Lung microvascular endothelial cell (primary cell): ENCODE measurements around the gene USP17L24. TPM values are rescaled to one million over a fixed set of nuclear protein-coding genes. Genes with fewer than 3 reads are reported as not detected.
"Not testable (repeated sequence)": the region's sequence is repeated elsewhere in the genome, so short reads cannot be mapped to it uniquely, and the experiment has no call there.

Experiments used
- DNase-seq, 2 donors: peaks; one replicate each; pipeline versions ENCODE4 v3.0.0 to v3.0.0-alpha.2; 2010; ENCODE audit warnings: low read depth in 2 of 2
- total RNA-seq: library from RNA; depleted of rRNA; stranded (reverse); fragments of >200 nt; gene quantifications from 2 replicates; pipeline ENCODE4 v1.2.1, GENCODE V29; 2014

Gene USP17L24
- not detected in 2 replicates for total RNA-seq

GRCh38 chr4:9324865-9325264, at the start of gene USP17L24:
USP17L24 (plus strand) TSS chr4:9325165; CDS start chr4:9325165, 0 bp downstream.
- not testable (repeated sequence) for DNase-seq

GRCh38 chr4:9324191-9324590, 774 bp upstream of the USP17L24 start:
- not testable (repeated sequence) for DNase-seq

GRCh38 chr4:9329611-9330010, 4.6 kb downstream of the USP17L24 start, which contains the start of gene USP17L25:
USP17L25 (plus strand) TSS chr4:9329911; CDS start chr4:9329911, 0 bp downstream.
- not testable (repeated sequence) for DNase-seq

- not testable (repeated sequence) for DNase-seq
These were observed 9.4 kb downstream of the USP17L24 start, which contains the start of gene USP17L26 for GRCh38 chr4:9334358-9334757. USP17L26 (plus strand) TSS chr4:9334658; CDS start chr4:9334658, 0 bp downstream.

DNA sequence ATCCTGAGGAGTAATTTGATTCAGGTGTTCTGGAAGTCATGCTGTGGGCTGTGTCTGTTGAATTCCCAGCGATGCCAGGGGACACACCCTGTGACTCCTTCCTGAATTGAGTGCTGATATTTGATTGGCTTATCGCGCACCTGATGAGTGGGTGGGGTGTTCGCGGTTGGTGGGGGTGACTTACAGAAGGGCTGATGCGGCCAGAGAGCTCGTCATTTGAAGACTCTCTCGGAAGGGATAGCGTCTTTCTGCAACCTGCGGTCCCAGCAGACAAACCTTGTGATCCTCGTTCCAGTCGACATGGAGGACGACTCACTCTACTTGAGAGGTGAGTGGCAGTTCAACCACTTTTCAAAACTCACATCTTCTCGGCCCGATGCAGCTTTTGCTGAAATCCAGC, 14.1 kb downstream of the USP17L24 start, which contains the start of gene USP17L5:
TSS of gene USP17L5 (plus strand) at position 301 of the 400 bp plus-strand sequence. CDS start at position 301, 0 bp downstream.
- not testable (repeated sequence) for DNase-seq

DNA sequence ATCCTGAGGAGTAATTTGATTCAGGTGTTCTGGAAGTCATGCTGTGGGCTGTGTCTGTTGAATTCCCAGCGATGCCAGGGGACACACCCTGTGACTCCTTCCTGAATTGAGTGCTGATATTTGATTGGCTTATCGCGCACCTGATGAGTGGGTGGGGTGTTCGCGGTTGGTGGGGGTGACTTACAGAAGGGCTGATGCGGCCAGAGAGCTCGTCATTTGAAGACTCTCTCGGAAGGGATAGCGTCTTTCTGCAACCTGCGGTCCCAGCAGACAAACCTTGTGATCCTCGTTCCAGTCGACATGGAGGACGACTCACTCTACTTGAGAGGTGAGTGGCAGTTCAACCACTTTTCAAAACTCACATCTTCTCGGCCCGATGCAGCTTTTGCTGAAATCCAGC, 18.9 kb downstream of the USP17L24 start, which contains the start of gene USP17L27:
TSS of gene USP17L27 (plus strand) at position 301 of the 400 bp plus-strand sequence. CDS start at position 301, 0 bp downstream.
- DNase-seq: not testable (repeated sequence)

DNA sequence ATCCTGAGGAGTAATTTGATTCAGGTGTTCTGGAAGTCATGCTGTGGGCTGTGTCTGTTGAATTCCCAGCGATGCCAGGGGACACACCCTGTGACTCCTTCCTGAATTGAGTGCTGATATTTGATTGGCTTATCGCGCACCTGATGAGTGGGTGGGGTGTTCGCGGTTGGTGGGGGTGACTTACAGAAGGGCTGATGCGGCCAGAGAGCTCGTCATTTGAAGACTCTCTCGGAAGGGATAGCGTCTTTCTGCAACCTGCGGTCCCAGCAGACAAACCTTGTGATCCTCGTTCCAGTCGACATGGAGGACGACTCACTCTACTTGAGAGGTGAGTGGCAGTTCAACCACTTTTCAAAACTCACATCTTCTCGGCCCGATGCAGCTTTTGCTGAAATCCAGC, 23.6 kb downstream of the USP17L24 start, which contains the start of gene USP17L28:
TSS of gene USP17L28 (plus strand) at position 301 of the 400 bp plus-strand sequence. CDS start at position 301, 0 bp downstream.
- not testable (repeated sequence) for DNase-seq

DNA sequence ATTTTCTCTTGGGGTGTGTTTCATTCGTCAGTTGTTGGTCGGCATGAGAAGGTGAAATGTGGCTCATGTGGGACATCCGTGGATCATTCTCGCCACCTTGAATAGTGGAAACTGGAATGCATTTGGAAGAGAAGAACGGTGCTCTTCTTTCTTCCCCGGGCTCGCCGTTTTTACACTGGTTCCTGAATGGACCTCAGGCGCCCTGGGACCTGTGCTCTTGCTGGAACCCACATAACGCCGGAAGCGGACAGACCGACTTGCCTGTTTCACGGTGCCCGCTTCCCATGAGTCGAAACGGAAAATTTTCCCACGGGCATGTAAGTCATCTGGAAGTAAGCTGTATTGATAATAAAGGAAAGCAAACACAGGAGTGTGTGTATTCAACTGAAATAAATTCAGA, 25.9 kb downstream of the USP17L24 start:
- DNase-seq: not testable (repeated sequence)

DNA sequence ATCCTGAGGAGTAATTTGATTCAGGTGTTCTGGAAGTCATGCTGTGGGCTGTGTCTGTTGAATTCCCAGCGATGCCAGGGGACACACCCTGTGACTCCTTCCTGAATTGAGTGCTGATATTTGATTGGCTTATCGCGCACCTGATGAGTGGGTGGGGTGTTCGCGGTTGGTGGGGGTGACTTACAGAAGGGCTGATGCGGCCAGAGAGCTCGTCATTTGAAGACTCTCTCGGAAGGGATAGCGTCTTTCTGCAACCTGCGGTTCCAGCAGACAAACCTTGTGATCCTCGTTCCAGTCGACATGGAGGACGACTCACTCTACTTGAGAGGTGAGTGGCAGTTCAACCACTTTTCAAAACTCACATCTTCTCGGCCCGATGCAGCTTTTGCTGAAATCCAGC, 28.4 kb downstream of the USP17L24 start, which contains the start of gene USP17L29:
TSS of gene USP17L29 (plus strand) at position 301 of the 400 bp plus-strand sequence. CDS start at position 301, 0 bp downstream.
- DNase-seq: not testable (repeated sequence)

GRCh38 chr4:9362829-9363228, 37.9 kb downstream of the USP17L24 start, which contains the start of gene USP17L30:
USP17L30 (plus strand) TSS chr4:9363129; CDS start chr4:9363129, 0 bp downstream.
- not testable (repeated sequence) for DNase-seq

Other genes starting within 250 kb of the USP17L24 start
- gene FAM90A26, start 154.8 kb upstream of the USP17L24 start, total RNA-seq: not detected in 2 replicates
- not detected in 2 replicates for gene USP17L10, start 114.5 kb upstream of the USP17L24 start, total RNA-seq
- gene USP17L11, start 109.8 kb upstream of the USP17L24 start, total RNA-seq: not detected in 2 replicates
- not detected in 2 replicates for gene USP17L12, start 105.0 kb upstream of the USP17L24 start, total RNA-seq
- gene USP17L13, start 100.3 kb upstream of the USP17L24 start, total RNA-seq: not detected in 2 replicates
- gene USP17L15, start 90.8 kb upstream of the USP17L24 start, total RNA-seq: not detected in 2 replicates
- gene USP17L17, start 81.3 kb upstream of the USP17L24 start, total RNA-seq: not detected in 2 replicates
- gene USP17L18, start 76.5 kb upstream of the USP17L24 start, total RNA-seq: not detected in 2 replicates
- not detected in 2 replicates for gene USP17L19, start 71.8 kb upstream of the USP17L24 start, total RNA-seq
- not detected in 2 replicates for gene USP17L20, start 67.0 kb upstream of the USP17L24 start, total RNA-seq
- not detected in 2 replicates for gene USP17L21, start 62.3 kb upstream of the USP17L24 start, total RNA-seq
- not detected in 2 replicates for gene USP17L22, start 57.5 kb upstream of the USP17L24 start, total RNA-seq
- gene USP17L25, start 4.7 kb downstream of the USP17L24 start, total RNA-seq: not detected in 2 replicates
- not detected in 2 replicates for gene USP17L26, start 9.5 kb downstream of the USP17L24 start, total RNA-seq
- gene USP17L5, start 14.2 kb downstream of the USP17L24 start, total RNA-seq: not detected in 2 replicates
- gene USP17L27, start 19.0 kb downstream of the USP17L24 start, total RNA-seq: not detected in 2 replicates
- not detected in 2 replicates for gene USP17L28, start 23.7 kb downstream of the USP17L24 start, total RNA-seq
- not detected in 2 replicates for gene USP17L29, start 28.5 kb downstream of the USP17L24 start, total RNA-seq
- gene USP17L30, start 38.0 kb downstream of the USP17L24 start, total RNA-seq: not detected in 2 replicates
- gene DEFB131A, start 119.2 kb downstream of the USP17L24 start, total RNA-seq: not detected in 2 replicates